Measurements from ENCODE around the gene PEX16. TPM values are rescaled to one million over a fixed set of nuclear protein-coding genes. Genes with fewer than 3 reads are reported as not detected.

Gene PEX16
- total RNA-seq, 1 experiment from 2014 or later = 34.5 TPM

GRCh38 chr11:45927684-45928413, 10.2 kb upstream of the PEX16 start:
- DNase-seq = no peak
- H3K36me3 Mint-ChIP-seq (ENCODE audit: insufficient read depth, unreplicated experiment) = peaks cover 24% of the 10 kb centered on the region
- TF ChIP-seq CTCF (IDR thresholded peaks at IDR 0.05; ENCODE audit: unreplicated experiment) = no peak
- peaks cover 18% of the 10 kb centered on the region for H3K4me1 Mint-ChIP-seq (ENCODE audit: low read depth, unreplicated experiment)
- H3K9me3 Mint-ChIP-seq (ENCODE audit: low read depth, unreplicated experiment) = no peaks in the 10 kb centered on the region
- no peak overlapping the region for H3K27ac Mint-ChIP-seq (ENCODE audit: unreplicated experiment)
- H3K4me3 Mint-ChIP-seq (ENCODE audit: low read depth, unreplicated experiment) = no peak overlapping the region
- CTCF ChIA-PET = no interaction called here
- BruUV-seq (replicated peaks) = no TSS peak
- no peaks in the 10 kb centered on the region for H3K27me3 Mint-ChIP-seq (ENCODE audit: unreplicated experiment)
- intact Hi-C loops (cut with micrococcal nuclease; ENCODE audit: unreplicated experiment) = no loop called here

- Mint-ChIP-seq H3K4me3 (ENCODE audit: low read depth, unreplicated experiment) (no peak overlapping the region), H3K9me3 (ENCODE audit: low read depth, unreplicated experiment) (no peaks in the 10 kb centered on the region), H3K36me3 (ENCODE audit: insufficient read depth, unreplicated experiment) (peaks cover 23% of the 10 kb centered on the region), H3K4me1 (ENCODE audit: low read depth, unreplicated experiment) (peaks cover 18% of the 10 kb centered on the region), H3K27ac (ENCODE audit: unreplicated experiment) (no peak overlapping the region), H3K27me3 (ENCODE audit: unreplicated experiment) (no peaks in the 10 kb centered on the region)
- BruUV-seq (replicated peaks) = no TSS peak
- TF ChIP-seq CTCF (IDR thresholded peaks at IDR 0.05; ENCODE audit: unreplicated experiment) = no peak
- CTCF ChIA-PET = no interaction called here
- intact Hi-C loops (cut with micrococcal nuclease; ENCODE audit: unreplicated experiment) = no loop called here
- DNase-seq = no peak
Observed at GRCh38 chr11:45927332-45927683, 9.6 kb upstream of the PEX16 start.

GRCh38 chr11:45926536-45927331, 9.1 kb upstream of the PEX16 start:
- Mint-ChIP-seq H3K27me3 (ENCODE audit: unreplicated experiment) (no peaks in the 10 kb centered on the region), H3K4me3 (ENCODE audit: low read depth, unreplicated experiment) (no peak overlapping the region), H3K27ac (ENCODE audit: unreplicated experiment) (no peak overlapping the region), H3K9me3 (ENCODE audit: low read depth, unreplicated experiment) (no peaks in the 10 kb centered on the region), H3K36me3 (ENCODE audit: insufficient read depth, unreplicated experiment) (peaks cover 23% of the 10 kb centered on the region), H3K4me1 (ENCODE audit: low read depth, unreplicated experiment) (peaks cover 18% of the 10 kb centered on the region)
- intact Hi-C loops (cut with micrococcal nuclease; ENCODE audit: unreplicated experiment) = no loop called here
- CTCF ChIA-PET = no interaction called here
- no peak for DNase-seq
- no peak for TF ChIP-seq CTCF (IDR thresholded peaks at IDR 0.05; ENCODE audit: unreplicated experiment)
- no TSS peak for BruUV-seq (replicated peaks)

GRCh38 chr11:45926001-45926401, 8.3 kb upstream of the PEX16 start:
- Mint-ChIP-seq H3K27me3 (ENCODE audit: unreplicated experiment) (no peaks in the 10 kb centered on the region), H3K9me3 (ENCODE audit: low read depth, unreplicated experiment) (no peaks in the 10 kb centered on the region), H3K27ac (ENCODE audit: unreplicated experiment) (no peak overlapping the region), H3K4me3 (ENCODE audit: low read depth, unreplicated experiment) (no peak overlapping the region), H3K36me3 (ENCODE audit: insufficient read depth, unreplicated experiment) (peaks cover 23% of the 10 kb centered on the region), H3K4me1 (ENCODE audit: low read depth, unreplicated experiment) (peaks cover 18% of the 10 kb centered on the region)
- intact Hi-C loops (cut with micrococcal nuclease; ENCODE audit: unreplicated experiment) = no loop called here
- no peak for DNase-seq
- no TSS peak for BruUV-seq (replicated peaks)
- CTCF ChIA-PET = no interaction called here
- no peak for TF ChIP-seq CTCF (IDR thresholded peaks at IDR 0.05; ENCODE audit: unreplicated experiment)

Measured in Calu3 (cell line).